Motor neuron (in vitro differentiated cells): Measurements from ENCODE around the gene CNTFR. TPM values are rescaled to one million over a fixed set of nuclear protein-coding genes. Genes with fewer than 3 reads are reported as not detected.
A peak's percentile ranks its signal among the peaks of the same experiment; 100 is the strongest.

Experiments used
- ATAC-seq, 8 experiments: fragments of 200-7000 bp; cut with Tn5 transposase; replicated peaks in 6 of 8; 2 replicates each; pipeline ENCODE4 v1.8.0; 2021; ENCODE audit warnings: mild to moderate bottlenecking in 8 of 8, moderate library complexity in 8 of 8
- H3K27ac ChIP-seq, 2 donors: fragments of 250-450 bp; sonication (Bioruptor Pico); 2 replicates each; pipeline ENCODE4 v1.9.0; 2021; ENCODE audit warnings: antibody characterized with exemption in 2 of 2, mild to moderate bottlenecking in 2 of 2, moderate library complexity in 1 of 2
- H3K4me1 ChIP-seq, 2 donors: fragments of 250-450 bp; sonication (Bioruptor Pico); replicated peaks in 1 of 2; 2 replicates each; pipeline ENCODE4 v1.6.1; 2021; ENCODE audit warnings: antibody characterized with exemption in 2 of 2, mild to moderate bottlenecking in 2 of 2, moderate library complexity in 1 of 2
- H3K4me3 ChIP-seq, 5 donors: fragments of 250-450 bp; sonication (Bioruptor Pico); 2 replicates each; pipeline ENCODE4 v1.9.0; 2021; ENCODE audit warnings: antibody characterized with exemption in 5 of 5, mild to moderate bottlenecking in 5 of 5, moderate library complexity in 4 of 5
- WGBS, 10 experiments: fragments of 450-650 bp; shearing (Covaris generic); methylation state at CpG; one replicate each; pipeline ENCODE4 v1.0.0; 2022; 5-methylcytosine and 5-hydroxymethylcytosine counted together
- in situ Hi-C, 9 experiments: fragments of 400-800 bp; cut with MboI; loops; one replicate each; pipeline ENCODE4 v1.15.0; 2021; ENCODE audit warnings: low sequenced_read_pairs in 9 of 9, low pct_unique_long_range_greater_than_20kb in 2 of 9; ENCODE audit not compliant: unreplicated experiment in 9 of 9
- total RNA-seq, 8 experiments: library from RNA; unstranded; fragments of 300-600 nt; gene quantifications; 2 replicates each; pipeline versions ENCODE4 v1.2.3 to v1.2.4, GENCODE V29; 2022

Gene CNTFR
- total RNA-seq, 8 experiments from 2014 or later: 0.35 to 72.4 (median 25.6) TPM

GRCh38 chr9:34579104-34579807 is 10.3 kb downstream of the CNTFR start:
- WGBS, 10 experiments: 7 to 58% (median 18%) methylated on average over 2 to 4 of the region's 17 CpGs; no CpG with 5 or more reads in 2 of the 10 experiments
- Histone ChIP-seq H3K4me3 (peak overlapping the region in 3 of 5 donors; percentile 34 to 52 (median 44)), H3K27ac (peak overlapping the region; percentile 98 to 99)

DNA sequence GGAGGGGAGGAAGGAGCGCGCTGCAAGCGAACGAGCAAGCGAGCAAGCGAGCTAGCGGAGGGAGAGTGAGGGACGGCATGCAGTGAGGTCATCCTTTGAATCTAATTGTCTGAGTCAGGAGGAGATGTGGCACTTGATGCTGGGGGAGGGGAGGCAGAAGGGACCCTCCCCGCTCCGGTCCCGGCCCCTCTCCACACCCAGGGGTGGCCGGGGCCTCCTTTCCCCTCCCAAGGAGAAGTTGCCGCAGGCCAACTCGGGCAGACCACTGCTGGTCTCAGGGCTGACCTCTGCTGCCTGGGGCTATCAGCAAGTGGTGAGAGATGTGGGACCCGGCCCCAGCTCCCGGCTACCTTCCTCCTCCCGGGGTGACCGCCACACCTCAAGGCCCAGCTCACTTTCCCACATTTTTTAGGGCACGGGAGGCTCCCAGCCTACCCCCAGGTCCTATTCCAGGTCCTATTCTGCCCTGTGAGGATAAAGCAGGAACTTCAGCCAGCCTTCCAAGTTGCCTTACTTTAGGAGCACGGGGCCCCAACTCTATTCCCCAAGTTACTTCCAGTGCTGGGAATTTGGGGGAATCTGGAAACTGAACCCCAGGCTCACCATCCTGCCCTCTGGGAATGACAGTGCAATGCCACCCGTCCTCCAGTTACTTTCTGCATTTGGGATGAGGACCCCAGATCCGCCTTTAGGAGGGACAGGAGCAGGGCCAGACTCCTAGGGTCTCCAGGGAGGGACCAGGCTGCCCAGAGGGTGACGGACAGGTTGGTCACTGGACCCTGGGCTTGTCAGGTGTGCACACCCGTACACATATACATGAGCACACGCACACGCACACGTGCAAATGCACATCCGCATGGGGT is 11.1 kb downstream of the CNTFR start:
- in situ Hi-C loops: no loop called here
- 12 to 80% (median 27%) methylated on average over 1 to 7 of the region's 28 CpGs; no CpG with 5 or more reads in 7 of the 10 experiments for WGBS, 10 experiments
- H3K4me3 ChIP-seq: peak overlapping the region; percentile 28 to 52 (median 34)
- peak; percentile 62 to 88 (median 77) for ATAC-seq
- H3K27ac ChIP-seq: peak overlapping the region; percentile 98 to 99
- H3K4me1 ChIP-seq: peaks cover 82 to 89% of the 10 kb centered on the region in 2 donors

More at GRCh38 chr9:34579104-34579807, 10.3 kb downstream of the CNTFR start:
- ATAC-seq: peak in 5 of 8 experiments; percentile 1 to 20 (median 15)
- peaks cover 82 to 89% of the 10 kb centered on the region in 2 donors for H3K4me1 ChIP-seq
- in situ Hi-C loops: no loop called here

- Histone ChIP-seq H3K27ac (peak overlapping the region; percentile 98 to 99), H3K4me3 (peak overlapping the region; percentile 28 to 52 (median 34)), H3K4me1 (peaks cover 81 to 89% of the 10 kb centered on the region in 2 donors)
- 0% methylated on average over 5 of the region's 62 CpGs; no CpG with 5 or more reads in 9 of the 10 experiments for WGBS, 10 experiments
- peak in 7 of 8 experiments; percentile 24 to 72 (median 65) for ATAC-seq
- in situ Hi-C loops: no loop called here
Observed at GRCh38 chr9:34577400-34578240, 11.9 kb downstream of the CNTFR start.

- peak in 4 of 8 experiments; percentile 5 to 14 (median 10) for ATAC-seq
- H3K4me1 ChIP-seq: peaks cover 84 to 93% of the 10 kb centered on the region in 2 donors
- 30 to 80% (median 63%) methylated on average over 2 to 10 of the region's 14 CpGs; no CpG with 5 or more reads in 6 of the 10 experiments for WGBS, 10 experiments
Observed at GRCh38 chr9:34576597-34577399, 12.7 kb downstream of the CNTFR start.

GRCh38 chr9:34575862-34576596 is 13.5 kb downstream of the CNTFR start:
- peaks cover 89 to 94% of the 10 kb centered on the region in 2 donors for H3K4me1 ChIP-seq
- WGBS, 10 experiments: 57 to 93% (median 68%) methylated on average over 1 to 4 of the region's 21 CpGs; no CpG with 5 or more reads in 6 of the 10 experiments
- peak overlapping the region; percentile 98 to 99 for H3K27ac ChIP-seq
- H3K4me3 ChIP-seq: no peak overlapping the region
- peak in 4 of 8 experiments; percentile 1 to 28 (median 16) for ATAC-seq
- in situ Hi-C loops: no loop called here

More at GRCh38 chr9:34576597-34577399, 12.7 kb downstream of the CNTFR start:
- in situ Hi-C loops: no loop called here
- H3K27ac ChIP-seq: peak overlapping the region; percentile 98 to 99
- peak overlapping the region in 3 of 5 donors; percentile 34 to 52 (median 44) for H3K4me3 ChIP-seq

DNA sequence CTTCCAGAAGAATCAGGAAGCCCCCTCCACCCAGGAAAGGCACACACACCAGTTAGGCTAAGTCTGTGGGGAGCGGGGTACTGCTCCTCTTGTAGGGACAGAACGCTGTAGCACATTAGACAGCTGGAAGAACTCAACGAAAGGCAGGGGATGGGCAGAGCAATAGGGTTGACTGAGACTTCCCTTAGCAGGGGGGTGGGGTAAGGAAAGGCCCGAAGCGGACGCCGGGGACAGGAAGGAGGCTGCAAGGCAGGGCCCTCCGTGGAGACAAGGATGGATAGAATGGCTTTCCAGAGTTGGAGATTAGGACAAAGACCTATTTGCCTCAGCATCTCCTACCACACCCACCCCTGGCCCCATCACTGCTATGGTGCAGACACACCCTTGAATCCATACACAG is 14.3 kb downstream of the CNTFR start:
- ATAC-seq: peak in 1 of 8 experiments; percentile 7
- in situ Hi-C loops: no loop called here
- no peak overlapping the region for H3K4me3 ChIP-seq
- peak overlapping the region; percentile 98 to 99 for H3K27ac ChIP-seq
- 42% methylated on average over 2 of the region's 8 CpGs; no CpG with 5 or more reads in 9 of the 10 experiments for WGBS, 10 experiments
- peaks cover 89 to 94% of the 10 kb centered on the region in 2 donors for H3K4me1 ChIP-seq

GRCh38 chr9:34574571-34574970 is 15.0 kb downstream of the CNTFR start:
- no peak overlapping the region for H3K4me3 ChIP-seq
- in situ Hi-C loops: no loop called here
- peaks cover 89 to 94% of the 10 kb centered on the region in 2 donors for H3K4me1 ChIP-seq
- WGBS, 10 experiments: 87% methylated on average over 3 of the region's 12 CpGs; no CpG with 5 or more reads in 9 of the 10 experiments
- H3K27ac ChIP-seq: peak overlapping the region; percentile 7 to 50
- no peak for ATAC-seq

DNA sequence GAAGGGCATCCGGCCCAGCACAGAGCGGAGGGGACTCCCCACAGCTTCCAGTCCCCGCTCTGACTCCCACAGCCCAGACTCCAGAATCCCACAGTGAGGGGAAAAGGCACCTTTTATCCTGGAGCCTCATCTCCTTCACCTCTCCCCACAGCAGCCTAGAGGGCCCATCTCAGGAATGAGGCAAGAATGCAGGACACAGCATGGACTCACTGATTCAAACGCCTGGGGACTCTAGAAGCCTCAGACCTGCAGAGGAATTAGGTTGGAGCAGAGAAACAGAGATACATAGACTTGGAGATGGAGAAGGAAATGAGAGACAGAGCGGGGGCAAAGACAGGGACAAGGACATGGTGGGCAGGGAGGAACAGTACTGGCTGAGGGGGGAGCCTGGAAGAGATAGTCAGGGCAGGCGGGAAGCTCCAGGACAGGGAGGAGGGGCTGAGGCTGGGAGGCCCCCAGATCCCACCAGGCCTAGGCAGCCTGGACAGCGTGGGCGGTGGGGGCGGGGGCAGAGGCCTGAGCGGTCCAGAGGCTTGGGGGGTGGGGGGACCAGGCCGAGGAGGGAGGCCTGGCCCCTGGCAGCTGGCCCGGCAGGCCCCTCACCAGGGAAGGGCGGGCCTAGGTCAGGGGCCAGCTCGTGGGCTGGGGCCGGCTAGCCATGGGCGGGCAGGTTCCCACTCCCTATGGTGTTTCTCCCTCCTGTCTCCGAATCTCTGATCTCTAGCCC is 15.8 kb downstream of the CNTFR start:
- in situ Hi-C loops: no loop called here
- peak in 2 of 8 experiments; percentile 15 to 17 for ATAC-seq
- 68 to 100% (median 90%) methylated on average over 1 to 4 of the region's 17 CpGs; no CpG with 5 or more reads in 7 of the 10 experiments for WGBS, 10 experiments
- peak overlapping the region; percentile 9 to 50 for H3K27ac ChIP-seq
- H3K4me3 ChIP-seq: no peak overlapping the region
- peaks cover 91 to 94% of the 10 kb centered on the region in 2 donors for H3K4me1 ChIP-seq

- peaks cover 98 to 100% of the 10 kb centered on the region in 2 donors for H3K4me1 ChIP-seq
- WGBS, 10 experiments: 45 to 100% (median 81%) methylated on average over 1 to 6 of the region's 6 CpGs; no CpG with 5 or more reads in 2 of the 10 experiments
- ATAC-seq: no peak
- H3K4me3 ChIP-seq: no peak overlapping the region
- no peak overlapping the region for H3K27ac ChIP-seq
- in situ Hi-C loops: no loop called here
Observed at GRCh38 chr9:34572628-34573027, 16.9 kb downstream of the CNTFR start.

GRCh38 chr9:34572092-34572491 is 17.4 kb downstream of the CNTFR start:
- Histone ChIP-seq H3K4me3 (no peak overlapping the region), H3K27ac (peak overlapping the region in 1 of 2 donors; percentile 64), H3K4me1 (peaks cover 98 to 100% of the 10 kb centered on the region in 2 donors)
- no peak for ATAC-seq
- in situ Hi-C loops: no loop called here

- in situ Hi-C loops: no loop called here
- ATAC-seq: peak in 4 of 8 experiments; percentile 6 to 44 (median 16)
Observed at GRCh38 chr9:34571481-34571810, 18.1 kb downstream of the CNTFR start.

More at GRCh38 chr9:34571481-34571810, 18.1 kb downstream of the CNTFR start:
- Histone ChIP-seq H3K4me1 (peaks cover 98 to 100% of the 10 kb centered on the region in 2 donors), H3K27ac (peak overlapping the region; percentile 42 to 64), H3K4me3 (no peak overlapping the region)
- WGBS, 10 experiments: 50% methylated on average over 4 of the region's 12 CpGs; no CpG with 5 or more reads in 9 of the 10 experiments
